Globus pallidus (tissue), 1 donor: ENCODE results near the gene IFNL3.
A peak's percentile ranks its signal among the peaks of the same experiment; 100 is the strongest.
"Not testable (repeated sequence)": the region's sequence is repeated elsewhere in the genome, so short reads cannot be mapped to it uniquely, and the experiment has no call there.

Experiments
- DNase-seq: peaks from one replicate; pipeline ENCODE4 v3.0.0-alpha.2; 2015; ENCODE audit warnings: low spot score

IFNL3 gene

GRCh38 chr19:39253374-39254149 lies 8.8 kb upstream of the IFNL3 start:
- no peak for DNase-seq

DNA sequence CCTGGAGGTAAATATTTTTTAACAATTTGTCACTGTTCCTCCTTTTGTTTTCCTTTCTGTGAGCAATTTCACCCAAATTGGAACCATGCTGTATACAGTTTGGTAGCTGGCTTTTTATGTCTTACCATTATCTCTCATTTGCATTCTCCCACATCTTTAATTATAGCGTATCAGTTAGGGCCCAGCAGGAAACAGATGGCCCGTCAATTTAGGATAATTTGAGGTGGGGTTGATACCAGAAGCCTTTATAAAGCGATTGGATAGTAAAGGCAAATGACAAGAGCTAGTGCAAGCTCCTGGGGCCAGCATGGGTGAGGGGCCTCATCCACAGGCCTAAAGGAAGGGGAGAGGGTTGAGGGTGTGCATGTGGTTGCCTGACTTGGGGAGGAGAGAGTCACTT lies 7.7 kb upstream of the IFNL3 start:
- DNase-seq: no peak

- no peak for DNase-seq
Measured at GRCh38 chr19:39251846-39252245, 7.0 kb upstream of the IFNL3 start.

DNA sequence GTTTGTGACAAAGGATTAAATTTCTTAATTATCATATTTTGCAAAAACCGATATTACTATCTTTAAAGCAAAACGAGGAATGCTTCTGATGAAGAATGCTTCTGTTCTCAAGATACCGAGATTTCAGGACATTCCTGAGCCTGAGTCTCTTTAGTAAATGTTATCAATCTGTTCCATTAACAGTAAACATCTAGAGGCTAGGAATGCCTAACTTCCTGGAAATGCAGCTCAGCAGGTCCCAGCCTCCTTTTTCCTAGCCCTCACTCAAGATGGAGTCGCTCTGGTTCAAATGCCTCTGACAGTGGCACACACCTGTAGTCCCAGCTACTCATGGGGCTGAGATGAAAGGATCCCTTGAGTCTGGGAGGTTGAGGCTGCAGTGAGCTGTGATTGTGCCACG lies 6.3 kb upstream of the IFNL3 start:
- DNase-seq: no peak

DNA sequence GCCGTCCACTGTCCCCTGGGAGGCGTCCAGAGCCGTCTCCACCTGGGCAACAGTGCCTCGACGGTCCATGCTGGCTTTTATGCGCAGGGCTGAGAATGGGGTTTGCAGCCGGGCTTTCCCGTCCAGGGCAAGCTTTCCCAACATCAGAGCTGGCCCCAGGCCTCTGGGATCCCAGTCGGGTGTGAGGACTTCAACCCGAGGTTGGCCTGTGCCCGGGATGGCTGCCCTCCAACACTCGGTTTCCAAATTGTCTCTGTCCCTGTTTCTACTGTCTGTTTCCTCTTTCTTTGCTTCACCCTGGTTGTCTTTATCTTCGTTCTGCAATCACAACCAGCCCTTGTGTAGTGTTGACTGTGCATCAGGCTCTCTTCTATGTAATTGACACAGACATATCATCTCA lies 4.0 kb upstream of the IFNL3 start, which contains the start of gene IFNL4:
IFNL4 (minus strand) TSS at position 51 of the 400 bp plus-strand sequence.
- no peak for DNase-seq

DNA sequence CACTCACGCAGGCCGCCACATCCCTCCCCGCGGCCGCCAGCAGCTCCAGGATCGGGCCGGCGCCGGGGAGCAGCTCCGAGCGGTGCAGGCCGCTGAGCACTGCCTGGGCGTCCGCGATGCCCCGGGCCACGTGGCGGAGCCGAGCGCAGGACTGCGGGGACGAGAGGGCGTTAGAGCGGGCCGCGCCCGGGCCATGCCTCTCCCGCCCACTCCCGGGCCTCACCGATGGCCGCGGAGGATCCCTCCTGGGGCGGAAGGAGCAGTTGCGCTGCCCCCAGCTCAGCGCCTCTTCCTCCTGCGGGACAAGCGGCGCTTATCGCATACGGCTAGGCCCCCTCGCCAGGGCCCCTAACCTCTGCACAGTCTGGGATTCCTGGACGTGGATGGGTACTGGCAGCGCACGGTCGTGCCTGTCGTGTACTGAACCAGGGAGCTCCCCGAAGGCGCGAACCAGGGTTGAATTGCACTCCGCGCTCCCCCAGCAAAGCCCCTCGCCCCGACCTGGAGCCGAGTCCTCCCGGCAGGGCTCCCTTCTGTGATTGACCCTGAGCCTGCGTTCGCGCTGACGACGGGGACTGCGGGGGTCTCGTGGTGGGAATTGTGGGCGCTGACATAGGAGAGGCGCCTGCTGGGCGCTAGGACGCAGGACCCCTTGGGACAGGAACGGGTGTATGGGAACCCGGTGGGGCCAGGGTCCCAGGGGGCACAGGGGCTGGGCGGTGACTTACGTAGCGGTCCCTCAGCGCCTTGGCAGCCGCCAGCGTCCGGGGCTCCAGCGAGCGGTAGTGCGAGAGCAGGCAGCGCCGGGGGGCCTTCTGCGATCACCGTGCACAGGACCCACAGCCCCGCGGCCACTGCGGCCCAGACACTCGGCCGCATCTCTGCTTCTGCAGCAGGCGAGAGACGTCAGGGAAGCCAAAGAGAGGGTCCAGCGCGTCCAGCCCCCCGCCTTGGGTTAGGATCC lies 3.2 kb upstream of the IFNL3 start:
- no peak for DNase-seq

GRCh38 chr19:39246951-39247669 lies 2.3 kb upstream of the IFNL3 start:
- DNase-seq: peak; percentile 16

DNA sequence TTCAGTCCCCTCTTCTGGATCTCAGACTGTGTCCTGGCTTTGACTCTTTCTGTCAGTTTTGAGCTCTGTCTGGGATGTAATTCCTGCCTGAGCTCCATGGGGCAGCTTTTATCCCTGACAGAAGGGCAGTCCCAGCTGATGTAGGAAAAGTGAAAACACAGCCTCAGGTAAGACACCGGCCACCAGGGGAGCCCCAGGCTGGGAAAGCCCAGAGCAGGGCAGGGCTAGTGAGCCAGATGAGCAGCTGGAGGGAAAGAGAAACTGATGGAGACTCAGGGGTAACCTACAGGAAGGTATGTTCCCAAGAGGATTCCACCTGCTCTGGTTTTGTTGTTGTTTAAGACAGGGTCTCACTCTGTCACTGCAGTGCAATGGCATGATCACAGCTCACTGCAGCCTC lies 360 bp upstream of the IFNL3 start:
- DNase-seq: not testable (repeated sequence)

GRCh38 chr19:39243741-39244140 lies 1.1 kb downstream of the IFNL3 start:
- DNase-seq: not testable (repeated sequence)

DNA sequence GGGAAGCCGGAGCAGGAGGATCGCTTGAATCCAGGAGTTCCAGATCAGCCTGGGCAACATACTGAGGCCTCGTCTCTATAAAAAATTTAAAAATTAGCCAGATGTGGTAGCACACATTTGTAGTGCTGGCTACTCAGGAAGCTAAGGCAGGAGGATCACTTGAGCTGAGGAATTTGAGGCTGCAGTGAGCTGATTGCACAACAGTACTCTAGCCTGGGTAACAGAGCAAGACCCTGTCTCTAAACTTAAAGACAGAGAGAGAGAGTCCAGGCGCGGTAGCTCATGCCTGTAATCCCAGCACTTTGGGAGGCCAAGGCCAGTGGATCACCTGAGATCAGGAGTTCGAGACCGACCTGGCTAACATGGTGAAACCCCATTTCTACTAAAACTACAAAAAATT lies 4.4 kb downstream of the IFNL3 start:
- DNase-seq: no peak

- DNase-seq: no peak
Measured at GRCh38 chr19:39238944-39239343, 5.9 kb downstream of the IFNL3 start.

- no peak for DNase-seq
Measured at GRCh38 chr19:39238209-39238608, 6.6 kb downstream of the IFNL3 start.

- no peak for DNase-seq
Measured at GRCh38 chr19:39237200-39238184, 7.3 kb downstream of the IFNL3 start.

- DNase-seq: no peak
Measured at GRCh38 chr19:39236527-39236926, 8.3 kb downstream of the IFNL3 start.

GRCh38 chr19:39232708-39233107 lies 12.1 kb downstream of the IFNL3 start:
- DNase-seq: no peak

GRCh38 chr19:39230096-39230764 lies 14.6 kb downstream of the IFNL3 start:
- no peak for DNase-seq

GRCh38 chr19:39224910-39225309 lies 19.9 kb downstream of the IFNL3 start:
- no peak for DNase-seq

- no peak for DNase-seq
Measured at GRCh38 chr19:39223703-39224279, 21.0 kb downstream of the IFNL3 start.

DNA sequence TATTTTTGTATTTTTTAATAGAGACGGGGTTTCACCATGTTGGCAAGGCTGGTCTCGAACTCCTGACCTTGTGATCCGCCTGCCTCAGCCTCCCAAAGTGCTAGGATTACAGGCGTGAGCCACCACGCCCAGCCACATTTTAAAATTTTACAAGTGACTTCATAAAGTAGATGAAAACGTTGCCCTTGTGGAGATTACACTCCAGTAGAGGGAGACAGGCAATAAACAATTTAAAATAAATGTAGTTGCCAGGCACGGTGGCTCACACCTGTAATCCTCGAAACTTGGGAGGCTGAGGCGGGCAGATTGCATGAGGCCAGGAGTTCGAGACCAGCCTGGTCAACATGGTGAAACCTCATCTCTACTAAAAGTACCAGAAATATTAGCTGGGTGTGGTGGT lies 25.7 kb downstream of the IFNL3 start:
- DNase-seq: not testable (repeated sequence)
